A549 (cell line): ENCODE results near the gene FANCC. TPM values are rescaled to one million over a fixed set of nuclear protein-coding genes. Genes with fewer than 3 reads are reported as not detected.

Source experiments
- ATAC-seq, 2 experiments: fragments of 200-7000 bp in 1 of 2; fragments of >200 bp in 1 of 2; cut with Nextera tagmentation in 1 of 2; cut with Tn5 transposase in 1 of 2; 3 replicates each; pipeline versions ENCODE4 v1.8.0 to v1.9.1; 2018 to 2020; ENCODE audit warnings: mild to moderate bottlenecking in 1 of 2, moderate library complexity in 1 of 2
- CTCF ChIA-PET: fragments of 300-600 bp; sonication (Branson Sonifier 250); formaldehyde crosslinking; extraction: SDS; loops from one replicate; lab custom pipeline; 2021; ENCODE audit warnings: antibody characterized with exemption, inconsistent platforms; lab: Yijun Ruan, JAX
- POLR2A ChIA-PET: fragments of 350-600 bp; formaldehyde crosslinking; extraction: SDS; loops from one replicate; lab custom pipeline; 2021; ENCODE audit warnings: antibody characterized with exemption, inconsistent platforms; lab: Yijun Ruan, JAX
- DNase-seq, 2 experiments: peaks; one replicate each; pipeline versions ENCODE4 v3.0.0 to v3.0.0-alpha.2; 2011 to 2016; ENCODE audit warnings: low read depth in 1 of 2, low spot score in 1 of 2
- FAIRE-seq: peaks from 2 replicates; lab custom pipeline; 2011; peaks lifted over from hg19 to GRCh38; lab: Jason Lieb, UNC
- H3K27ac ChIP-seq, 2 experiments: fragments of >200 bp; sonication (Bioruptor Twin); formaldehyde crosslinking; 3 replicates each; pipeline ENCODE4 v1.5.1; 2016 to 2017
- H3K4me1 ChIP-seq: fragments of >200 bp; sonication (Bioruptor Twin); formaldehyde crosslinking; 3 replicates; pipeline ENCODE4 v1.6.1; 2016
- H3K4me2 ChIP-seq: fragments of >200 bp; sonication (Bioruptor Twin); formaldehyde crosslinking; 3 replicates; pipeline ENCODE4 v1.6.1; 2016
- H3K4me3 ChIP-seq: fragments of >200 bp; sonication (Bioruptor Twin); formaldehyde crosslinking; 3 replicates; pipeline ENCODE4 v1.5.1; 2016
- H3K9me3 ChIP-seq: fragments of >200 bp; sonication (Bioruptor Twin); formaldehyde crosslinking; 3 replicates; pipeline ENCODE4 v1.6.1; 2016
- BCL3 ChIP-seq: fragments of >200 bp; sonication (Bioruptor Twin); formaldehyde crosslinking; IDR thresholded peaks from 3 replicates; pipeline ENCODE4 v1.6.1; 2016
- CHD4 ChIP-seq: fragments of 200-600 bp; sonication (generic); IDR thresholded peaks from 2 replicates; pipeline ENCODE4 v1.6.1; 2016; ENCODE audit warnings: antibody characterized with exemption, mild to moderate bottlenecking, borderline replicate concordance
- E2F6 ChIP-seq: IDR thresholded peaks from 2 replicates; pipeline ENCODE4 v1.6.1; 2012; ENCODE audit warnings: low read depth, borderline replicate concordance
- EP300 ChIP-seq, 2 experiments: fragments of >200 bp; sonication (Bioruptor Twin); formaldehyde crosslinking; IDR thresholded peaks; 2 replicates in 1 of 2; 3 replicates in 1 of 2; pipeline ENCODE4 v1.6.1; 2016 to 2017
- ESRRA ChIP-seq: fragments of 150-350 bp; IDR thresholded peaks from 2 replicates; pipeline ENCODE4 v1.6.1; 2014; ENCODE audit warnings: mild to moderate bottlenecking, low read length, borderline replicate concordance
- GATA3 ChIP-seq: IDR thresholded peaks from 2 replicates; pipeline ENCODE4 v1.6.1; 2012; ENCODE audit warnings: borderline replicate concordance
- HOXA7 ChIP-seq: fragments of 250-450 bp; sonication (Bioruptor Pico); IDR thresholded peaks from 2 replicates; pipeline ENCODE4 v1.5.0; 2020; ENCODE audit warnings: mild to moderate bottlenecking, moderate library complexity
- JUN ChIP-seq, 2 experiments: fragments of >200 bp; sonication (Bioruptor Twin); formaldehyde crosslinking; IDR thresholded peaks; 2 replicates in 1 of 2; 3 replicates in 1 of 2; pipeline ENCODE4 v1.6.1; 2016 to 2017
- KDM1A ChIP-seq: fragments of 200-600 bp; sonication (generic); IDR thresholded peaks from 2 replicates; pipeline ENCODE4 v1.6.1; 2016; ENCODE audit warnings: low read depth, mild to moderate bottlenecking
- MAFK ChIP-seq: fragments of 450-650 bp; IDR thresholded peaks from 2 replicates; pipeline ENCODE4 v1.6.1; 2014; ENCODE audit not compliant: partially characterized antibody
- MYC ChIP-seq: IDR thresholded peaks from 2 replicates; pipeline ENCODE4 v1.6.1; 2012; ENCODE audit warnings: mild to moderate bottlenecking, inconsistent platforms, low read length, improper control_type of control experiment, borderline replicate concordance
- PBX3 ChIP-seq: IDR thresholded peaks from 2 replicates; pipeline ENCODE4 v1.6.1; 2012
- PHF8 ChIP-seq: fragments of 200-600 bp; sonication (generic); IDR thresholded peaks from 2 replicates; pipeline ENCODE4 v1.6.1; 2016; ENCODE audit warnings: low read depth, mild to moderate bottlenecking, antibody characterized with exemption, moderate library complexity, borderline replicate concordance
- RARB ChIP-seq: fragments of 250-450 bp; sonication (Bioruptor Pico); IDR thresholded peaks from 2 replicates; pipeline ENCODE4 v1.8.0; 2021; ENCODE audit warnings: mild to moderate bottlenecking, moderate library complexity
- RFX5 ChIP-seq: fragments of 450-650 bp; IDR thresholded peaks from 2 replicates; pipeline ENCODE4 v1.7.1; 2014; ENCODE audit warnings: antibody characterized with exemption, mild to moderate bottlenecking, moderate library complexity
- ZC3H11A ChIP-seq: fragments of 450-650 bp; IDR thresholded peaks from 2 replicates; pipeline ENCODE4 v1.6.1; 2014; ENCODE audit warnings: antibody characterized with exemption, mild to moderate bottlenecking
- ZFP36 ChIP-seq: fragments of 450-650 bp; IDR thresholded peaks from 2 replicates; pipeline ENCODE4 v1.6.1; 2014; ENCODE audit warnings: borderline replicate concordance; ENCODE audit not compliant: partially characterized antibody
- ZNF302 ChIP-seq: fragments of 250-450 bp; sonication (Bioruptor Pico); IDR thresholded peaks from 2 replicates; pipeline ENCODE4 v1.9.0; 2021; ENCODE audit warnings: inconsistent platforms, mild to moderate bottlenecking, moderate library complexity
- WGBS: methylation state at CpG from one replicate; pipeline ENCODE4 v1.1.6; 2017; ENCODE audit errors: missing lambda C conversion rate; 5-methylcytosine and 5-hydroxymethylcytosine counted together
- polyA plus RNA-seq, 4 experiments: library from polyadenylated mRNA; depleted of rRNA in 3 of 4; stranded (reverse); fragments of >200 nt; fragmentation: RNase III in 1 of 4; extraction: RNeasy Plus Mini Kit Qiagen cat#74134 plus additional on column Dnase treatment in 1 of 4; gene quantifications; 2 replicates in 3 of 4; 3 replicates in 1 of 4; pipeline ENCODE4 v1.2.3, GENCODE V29; 2011 to 2017
- TF ChIP-seq, protein P1 (sequence below): fragments of 150-350 bp; IDR thresholded peaks from 2 replicates; pipeline ENCODE4 v1.6.1; 2014; ENCODE audit warnings: low read depth, mild to moderate bottlenecking, low read length
- TF ChIP-seq, protein P2 (sequence below): fragments of 250-450 bp; sonication (Bioruptor Pico); IDR thresholded peaks from 2 replicates; pipeline ENCODE4 v1.5.0; 2021; ENCODE audit warnings: mild to moderate bottlenecking, moderate library complexity, borderline replicate concordance

The FANCC gene
- polyA plus RNA-seq, 2 of the 4 experiments (the other 2 are of a cell fraction): 13.5 to 24.9 TPM

GRCh38 chr9:95067897-95068296 lies 249.6 kb downstream of the FANCC start (continued):
- TF ChIP-seq GATA3 (no peak), JUN (IDR thresholded peaks at IDR 0.05) (no peak), MYC (no peak), E2F6 (no peak), RARB (CRISPR knock-in tag) (no peak)
- TF ChIP-seq, all 56 proteins: peak for 0

- peaks cover 100% of the 10 kb centered on the region for H3K4me1 ChIP-seq
- TF ChIP-seq ZFP36: no peak
- no peak for TF ChIP-seq ESRRA
- TF ChIP-seq, protein P1, sequence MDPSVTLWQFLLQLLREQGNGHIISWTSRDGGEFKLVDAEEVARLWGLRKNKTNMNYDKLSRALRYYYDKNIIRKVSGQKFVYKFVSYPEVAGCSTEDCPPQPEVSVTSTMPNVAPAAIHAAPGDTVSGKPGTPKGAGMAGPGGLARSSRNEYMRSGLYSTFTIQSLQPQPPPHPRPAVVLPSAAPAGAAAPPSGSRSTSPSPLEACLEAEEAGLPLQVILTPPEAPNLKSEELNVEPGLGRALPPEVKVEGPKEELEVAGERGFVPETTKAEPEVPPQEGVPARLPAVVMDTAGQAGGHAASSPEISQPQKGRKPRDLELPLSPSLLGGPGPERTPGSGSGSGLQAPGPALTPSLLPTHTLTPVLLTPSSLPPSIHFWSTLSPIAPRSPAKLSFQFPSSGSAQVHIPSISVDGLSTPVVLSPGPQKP: no peak
- TF ChIP-seq RFX5: no peak
- no peak for TF ChIP-seq ZNF302 (CRISPR knock-in tag)
- no peak for TF ChIP-seq PHF8
- no peak for TF ChIP-seq PBX3
- no peak for TF ChIP-seq ZC3H11A
- no peak for TF ChIP-seq EP300 (IDR thresholded peaks at IDR 0.05)
- TF ChIP-seq KDM1A: no peak
- no peak for TF ChIP-seq CHD4
- TF ChIP-seq HOXA7 (CRISPR knock-in tag): no peak
- TF ChIP-seq E2F6: no peak
- TF ChIP-seq, all 56 proteins: peak for 0
- Histone ChIP-seq H3K4me3 (no peak overlapping the region), H3K4me2 (peak overlapping the region; percentile 93), H3K27ac (peak overlapping the region; percentile 62 to 80; a peak in 4 of 6 replicates), H3K9me3 (no peaks in the 10 kb centered on the region)
- ChIA-PET POLR2A (no interaction called here), CTCF (interaction anchor here (1.0 to 3.5 kb wide), 7 partner anchors 12 to 397 kb away, joined by 3 to 17 read pairs (median 5); no protein-coding TSS in a partner anchor)
- no peak for ATAC-seq
- WGBS: 91% methylated on average over 6 of the region's 6 CpGs
- no peak for FAIRE-seq
- no peak for DNase-seq
Observed at GRCh38 chr9:95067057-95067456, 250.5 kb downstream of the FANCC start.

- H3K4me2 ChIP-seq: peak overlapping the region; percentile 93
- peak overlapping the region; percentile 9; the same call in 1 of the 3 replicates for H3K4me3 ChIP-seq
- H3K27ac ChIP-seq: peak overlapping the region; percentile 62 to 80
- H3K4me1 ChIP-seq: peaks cover 100% of the 10 kb centered on the region
- no peak for DNase-seq
- ATAC-seq: peak; percentile 10 to 16; a peak in 4 of 6 replicates
- no peak for TF ChIP-seq MAFK
- TF ChIP-seq BCL3: no peak
- TF ChIP-seq RARB (CRISPR knock-in tag): no peak
- TF ChIP-seq JUN (IDR thresholded peaks at IDR 0.05): no peak; a peak in 1 of 5 replicates
- TF ChIP-seq E2F6: no peak
- TF ChIP-seq, protein P2, sequence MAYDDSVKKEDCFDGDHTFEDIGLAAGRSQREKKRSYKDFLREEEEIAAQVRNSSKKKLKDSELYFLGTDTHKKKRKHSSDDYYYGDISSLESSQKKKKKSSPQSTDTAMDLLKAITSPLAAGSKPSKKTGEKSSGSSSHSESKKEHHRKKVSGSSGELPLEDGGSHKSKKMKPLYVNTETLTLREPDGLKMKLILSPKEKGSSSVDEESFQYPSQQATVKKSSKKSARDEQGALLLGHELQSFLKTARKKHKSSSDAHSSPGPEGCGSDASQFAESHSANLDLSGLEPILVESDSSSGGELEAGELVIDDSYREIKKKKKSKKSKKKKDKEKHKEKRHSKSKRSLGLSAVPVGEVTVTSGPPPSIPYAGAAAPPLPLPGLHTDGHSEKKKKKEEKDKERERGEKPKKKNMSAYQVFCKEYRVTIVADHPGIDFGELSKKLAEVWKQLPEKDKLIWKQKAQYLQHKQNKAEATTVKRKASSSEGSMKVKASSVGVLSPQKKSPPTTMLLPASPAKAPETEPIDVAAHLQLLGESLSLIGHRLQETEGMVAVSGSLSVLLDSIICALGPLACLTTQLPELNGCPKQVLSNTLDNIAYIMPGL (CRISPR knock-in tag): no peak
- TF ChIP-seq CHD4: no peak
- 37% methylated on average over 11 of the region's 11 CpGs for WGBS
- no peak for FAIRE-seq
- ChIA-PET POLR2A (no interaction called here), CTCF (interaction anchor here (1.0 to 3.5 kb wide), 4 partner anchors 8 to 384 kb away, joined by 3 to 17 read pairs (median 5); no protein-coding TSS in a partner anchor)
- H3K9me3 ChIP-seq: no peaks in the 10 kb centered on the region
Observed at GRCh38 chr9:95065224-95065623, 252.3 kb downstream of the FANCC start.
